GM12892 (cell line): ENCODE results near the gene LMAN1.

ENCODE experiments used
- POLR2A ChIP-seq: IDR thresholded peaks from 2 replicates; pipeline ENCODE4 v1.6.1; 2011; ENCODE audit warnings: low read depth, low read length, control low read depth
- POLR2AphosphoS5 ChIP-seq: IDR thresholded peaks from 2 replicates; pipeline ENCODE4 v1.6.1; 2011; ENCODE audit warnings: low read depth, low read length, control low read depth
- TAF1 ChIP-seq: IDR thresholded peaks from 2 replicates; pipeline ENCODE4 v1.6.1; 2011; ENCODE audit warnings: low read depth, mild to moderate bottlenecking, control low read depth, low read length, borderline replicate concordance

- TF ChIP-seq POLR2AphosphoS5: no peak
- TF ChIP-seq POLR2A: no peak
- TF ChIP-seq TAF1: no peak
These were observed 18.7 kb upstream of the LMAN1 start for GRCh38 chr18:59377613-59378337.
